ENCODE data around the gene PI4KA. TPM values are rescaled to one million over a fixed set of nuclear protein-coding genes. Genes with fewer than 3 reads are reported as not detected.

The PI4KA gene
- total RNA-seq, 2 donors from 2014 or later = 74.2 to 115 TPM

GRCh38 chr22:20783844-20784723 is 74.5 kb downstream of the PI4KA start:
- no peak overlapping the region for H3K4me3 ChIP-seq
- TF ChIP-seq POLR2A (IDR thresholded peaks at IDR 0.05) = no peak
- TF ChIP-seq POLR2AphosphoS5 (IDR thresholded peaks at IDR 0.05) = peak; percentile 13
- TF ChIP-seq, protein P1, sequence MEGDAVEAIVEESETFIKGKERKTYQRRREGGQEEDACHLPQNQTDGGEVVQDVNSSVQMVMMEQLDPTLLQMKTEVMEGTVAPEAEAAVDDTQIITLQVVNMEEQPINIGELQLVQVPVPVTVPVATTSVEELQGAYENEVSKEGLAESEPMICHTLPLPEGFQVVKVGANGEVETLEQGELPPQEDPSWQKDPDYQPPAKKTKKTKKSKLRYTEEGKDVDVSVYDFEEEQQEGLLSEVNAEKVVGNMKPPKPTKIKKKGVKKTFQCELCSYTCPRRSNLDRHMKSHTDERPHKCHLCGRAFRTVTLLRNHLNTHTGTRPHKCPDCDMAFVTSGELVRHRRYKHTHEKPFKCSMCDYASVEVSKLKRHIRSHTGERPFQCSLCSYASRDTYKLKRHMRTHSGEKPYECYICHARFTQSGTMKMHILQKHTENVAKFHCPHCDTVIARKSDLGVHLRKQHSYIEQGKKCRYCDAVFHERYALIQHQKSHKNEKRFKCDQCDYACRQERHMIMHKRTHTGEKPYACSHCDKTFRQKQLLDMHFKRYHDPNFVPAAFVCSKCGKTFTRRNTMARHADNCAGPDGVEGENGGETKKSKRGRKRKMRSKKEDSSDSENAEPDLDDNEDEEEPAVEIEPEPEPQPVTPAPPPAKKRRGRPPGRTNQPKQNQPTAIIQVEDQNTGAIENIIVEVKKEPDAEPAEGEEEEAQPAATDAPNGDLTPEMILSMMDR (IDR thresholded peaks at IDR 0.05) = peak in 3 of 4 experiments; percentile 46 to 56 (median 52)
- H3K27ac ChIP-seq = no peak overlapping the region
- peaks cover 0 to 4% of the 10 kb centered on the region in 2 donors for H3K36me3 ChIP-seq
- DNase-seq (ENCODE audit: low spot score) = peak; percentile 55
- no peaks in the 10 kb centered on the region for H3K27me3 ChIP-seq (replicated peaks; ENCODE audit: insufficient read depth)
- 80% methylated on average over 14 of the region's 14 CpGs for WGBS
- intact Hi-C loops (cut with DNase I) = no loop called here
- H3K4me1 ChIP-seq (replicated peaks) = no peaks in the 10 kb centered on the region
- H3K9me3 ChIP-seq = no peaks in the 10 kb centered on the region

GRCh38 chr22:20783300-20783673 is 75.3 kb downstream of the PI4KA start:
- Histone ChIP-seq H3K36me3 (peaks cover 0 to 4% of the 10 kb centered on the region in 2 donors), H3K4me1 (replicated peaks) (no peaks in the 10 kb centered on the region), H3K27me3 (replicated peaks; ENCODE audit: insufficient read depth) (no peaks in the 10 kb centered on the region), H3K27ac (no peak overlapping the region), H3K9me3 (no peaks in the 10 kb centered on the region), H3K4me3 (no peak overlapping the region)
- TF ChIP-seq POLR2AphosphoS5 (IDR thresholded peaks at IDR 0.05) (no peak), POLR2A (IDR thresholded peaks at IDR 0.05) (no peak)
- TF ChIP-seq, protein P1 (IDR thresholded peaks at IDR 0.05) = no peak
- intact Hi-C loops (cut with DNase I) = no loop called here
- no peak for DNase-seq (ENCODE audit: low spot score)
- 94% methylated on average over 3 of the region's 3 CpGs for WGBS

- intact Hi-C loops (cut with DNase I) = no loop called here
- Histone ChIP-seq H3K4me3 (no peak overlapping the region), H3K27ac (no peak overlapping the region), H3K9me3 (no peaks in the 10 kb centered on the region), H3K27me3 (replicated peaks; ENCODE audit: insufficient read depth) (no peaks in the 10 kb centered on the region), H3K4me1 (replicated peaks) (no peaks in the 10 kb centered on the region), H3K36me3 (peaks cover 0 to 1% of the 10 kb centered on the region in 2 donors)
- no peak for DNase-seq (ENCODE audit: low spot score)
- WGBS = 94% methylated on average over 4 of the region's 4 CpGs
- no peak for TF ChIP-seq POLR2AphosphoS5 (IDR thresholded peaks at IDR 0.05)
- TF ChIP-seq POLR2A (IDR thresholded peaks at IDR 0.05) = no peak
- TF ChIP-seq, protein P1 (IDR thresholded peaks at IDR 0.05) = no peak
These were observed 75.9 kb downstream of the PI4KA start for GRCh38 chr22:20782596-20783299.

- Histone ChIP-seq H3K27me3 (replicated peaks; ENCODE audit: insufficient read depth) (no peaks in the 10 kb centered on the region), H3K4me3 (no peak overlapping the region), H3K4me1 (replicated peaks) (no peaks in the 10 kb centered on the region), H3K27ac (no peak overlapping the region), H3K9me3 (no peaks in the 10 kb centered on the region), H3K36me3 (no peaks in the 10 kb centered on the region)
- DNase-seq (ENCODE audit: low spot score) = no peak
- TF ChIP-seq POLR2AphosphoS5 (IDR thresholded peaks at IDR 0.05) = no peak
- no peak for TF ChIP-seq POLR2A (IDR thresholded peaks at IDR 0.05)
- TF ChIP-seq, protein P1 (IDR thresholded peaks at IDR 0.05) = no peak
- 89% methylated on average over 4 of the region's 4 CpGs for WGBS
- intact Hi-C loops (cut with DNase I) = no loop called here
These were observed 76.5 kb downstream of the PI4KA start for GRCh38 chr22:20782083-20782482.

All from prostate gland (tissue), 2 donors.